HG03139 (cell line): ENCODE data around the gene FFAR1.
A peak's percentile ranks its signal among the peaks of the same experiment; 100 is the strongest.

Source experiments
- ATAC-seq: cut with Tn5 transposase; IDR thresholded peaks from one replicate; pipeline ENCODE4 v1.9.1; 2021; ENCODE audit not compliant: unreplicated experiment

The FFAR1 gene

GRCh38 chr19:35347171-35347929, at the start of gene FFAR1:
Gene FFAR1, plus strand, starts transcription at chr19:35347902. Its CDS starts 3,650 bp downstream, at chr19:35351552.
- ATAC-seq, result peak; percentile 44

- ATAC-seq, result no peak
Measured at GRCh38 chr19:35297922-35298321, 49.8 kb upstream of the FFAR1 start.

GRCh38 chr19:35298561-35298972, 49.1 kb upstream of the FFAR1 start:
- no peak for ATAC-seq

GRCh38 chr19:35299523-35300338, 48.0 kb upstream of the FFAR1 start:
- no peak for ATAC-seq

- ATAC-seq, result no peak
Measured at GRCh38 chr19:35300339-35300649, 47.4 kb upstream of the FFAR1 start.

- no peak for ATAC-seq
Measured at GRCh38 chr19:35301961-35302360, 45.7 kb upstream of the FFAR1 start.

- ATAC-seq, result no peak
Measured at GRCh38 chr19:35302446-35302845, 45.3 kb upstream of the FFAR1 start.

GRCh38 chr19:35303357-35303915, 44.3 kb upstream of the FFAR1 start:
- ATAC-seq, result no peak

- ATAC-seq, result no peak
Measured at GRCh38 chr19:35304036-35304435, 43.7 kb upstream of the FFAR1 start.

GRCh38 chr19:35305181-35305580, 42.5 kb upstream of the FFAR1 start:
- no peak for ATAC-seq

- no peak for ATAC-seq
Measured at GRCh38 chr19:35306473-35307246, 41.0 kb upstream of the FFAR1 start.

- no peak for ATAC-seq
Measured at GRCh38 chr19:35307931-35308330, 39.8 kb upstream of the FFAR1 start.

- ATAC-seq, result no peak
Measured at GRCh38 chr19:35308910-35309309, 38.8 kb upstream of the FFAR1 start.

- no peak for ATAC-seq
Measured at GRCh38 chr19:35309481-35310279, 38.0 kb upstream of the FFAR1 start.

- ATAC-seq, result no peak
Measured at GRCh38 chr19:35310331-35310730, 37.4 kb upstream of the FFAR1 start.

GRCh38 chr19:35310811-35311465, 36.8 kb upstream of the FFAR1 start:
- ATAC-seq, result no peak

- ATAC-seq, result no peak
Measured at GRCh38 chr19:35311901-35312665, 35.6 kb upstream of the FFAR1 start.

GRCh38 chr19:35313587-35313986, 34.1 kb upstream of the FFAR1 start:
- ATAC-seq, result no peak

GRCh38 chr19:35314031-35314430, 33.7 kb upstream of the FFAR1 start:
- ATAC-seq, result no peak
